ENCODE results near the gene TSSK6.

- TF ChIP-seq ZNF274 (IDR thresholded peaks at IDR 0.05; ENCODE audit: low read depth, low read length) (no peak), SUZ12 (IDR thresholded peaks at IDR 0.05; ENCODE audit: extremely low read depth, insufficient read depth, insufficient read length) (no peak)
Measured at GRCh38 chr19:19520989-19521388, 5.6 kb upstream of the TSSK6 start.
